ENCODE measurements around the gene SLC25A21. TPM values are rescaled to one million over a fixed set of nuclear protein-coding genes. Genes with fewer than 3 reads are reported as not detected.

SLC25A21 gene
- total RNA-seq, 1 experiment from 2014 or later, result 1.4 TPM

- H3K9me3 Mint-ChIP-seq (ENCODE audit: unreplicated experiment), result no peaks in the 10 kb centered on the region
- ChIA-PET CTCF (interaction anchor here (0.5 to 1.1 kb wide), 6 partner anchors 10 to 224 kb away, joined by 3 to 5 read pairs (median 3); no protein-coding TSS in a partner anchor), POLR2A (interaction anchor here (0.6 to 1.8 kb wide), 4 partner anchors 55 to 372 kb away, joined by 3 to 5 read pairs (median 3); partner anchors contain the start of gene PAX9)
- no peaks in the 10 kb centered on the region for H3K27me3 Mint-ChIP-seq (ENCODE audit: insufficient read depth, unreplicated experiment)
- intact Hi-C loops (cut with micrococcal nuclease), result no loop called here
- TF ChIP-seq CTCF (IDR thresholded peaks at IDR 0.05; ENCODE audit: unreplicated experiment), result no peak
- no peak overlapping the region for H3K4me3 Mint-ChIP-seq (ENCODE audit: unreplicated experiment)
- peaks cover 6% of the 10 kb centered on the region for H3K36me3 Mint-ChIP-seq (ENCODE audit: insufficient read depth, unreplicated experiment)
- H3K27ac Mint-ChIP-seq (ENCODE audit: low read depth, unreplicated experiment), result no peak overlapping the region
- H3K4me1 Mint-ChIP-seq (ENCODE audit: insufficient read depth, unreplicated experiment), result peaks cover 6% of the 10 kb centered on the region
- BruUV-seq (replicated peaks), result no TSS peak
- DNase-seq (ENCODE audit: unreplicated experiment), result no peak
Observed at GRCh38 chr14:36717363-36717762, 455.0 kb downstream of the SLC25A21 start.

- H3K36me3 Mint-ChIP-seq (ENCODE audit: insufficient read depth, unreplicated experiment), result peaks cover 6% of the 10 kb centered on the region
- intact Hi-C loops (cut with micrococcal nuclease), result no loop called here
- DNase-seq (ENCODE audit: unreplicated experiment), result no peak
- POLR2A ChIA-PET, result interaction anchor here (1.4 kb wide), 1 partner anchor 54 kb away, joined by 5 read pairs; no protein-coding TSS in a partner anchor
- no peak overlapping the region for H3K4me3 Mint-ChIP-seq (ENCODE audit: unreplicated experiment)
- TF ChIP-seq CTCF (IDR thresholded peaks at IDR 0.05; ENCODE audit: unreplicated experiment), result no peak
- no peak overlapping the region for H3K27ac Mint-ChIP-seq (ENCODE audit: low read depth, unreplicated experiment)
- no TSS peak for BruUV-seq (replicated peaks)
- CTCF ChIA-PET, result interaction anchor here (0.6 to 1.1 kb wide), 6 partner anchors 9 to 437 kb away, joined by 3 to 5 read pairs (median 4); no protein-coding TSS in a partner anchor
- no peaks in the 10 kb centered on the region for H3K27me3 Mint-ChIP-seq (ENCODE audit: insufficient read depth, unreplicated experiment)
- no peaks in the 10 kb centered on the region for H3K9me3 Mint-ChIP-seq (ENCODE audit: unreplicated experiment)
- H3K4me1 Mint-ChIP-seq (ENCODE audit: insufficient read depth, unreplicated experiment), result peaks cover 6% of the 10 kb centered on the region
Observed at GRCh38 chr14:36716614-36717184, 455.7 kb downstream of the SLC25A21 start.

GRCh38 chr14:36713960-36714703 is 458.3 kb downstream of the SLC25A21 start:
- Mint-ChIP-seq H3K27ac (ENCODE audit: low read depth, unreplicated experiment) (peak overlapping the region; percentile 12), H3K4me1 (ENCODE audit: insufficient read depth, unreplicated experiment) (peaks cover 6% of the 10 kb centered on the region), H3K27me3 (ENCODE audit: insufficient read depth, unreplicated experiment) (no peaks in the 10 kb centered on the region), H3K36me3 (ENCODE audit: insufficient read depth, unreplicated experiment) (no peaks in the 10 kb centered on the region), H3K9me3 (ENCODE audit: unreplicated experiment) (no peaks in the 10 kb centered on the region), H3K4me3 (ENCODE audit: unreplicated experiment) (no peak overlapping the region)
- intact Hi-C loops (cut with micrococcal nuclease), result no loop called here
- ChIA-PET POLR2A (interaction anchor here (1.1 to 1.7 kb wide), 2 partner anchors 11 to 17 kb away, joined by 4 read pairs; no protein-coding TSS in a partner anchor), CTCF (interaction anchor here (0.6 kb wide), 1 partner anchor 633 kb away, joined by 4 read pairs; no protein-coding TSS in a partner anchor)
- TF ChIP-seq CTCF (IDR thresholded peaks at IDR 0.05; ENCODE audit: unreplicated experiment), result no peak
- no TSS peak for BruUV-seq (replicated peaks)
- no peak for DNase-seq (ENCODE audit: unreplicated experiment)

- CTCF ChIA-PET, result interaction anchor here (0.6 to 1.4 kb wide), 3 partner anchors 9 to 27 kb away, joined by 3 read pairs; no protein-coding TSS in a partner anchor
- no peak for TF ChIP-seq CTCF (IDR thresholded peaks at IDR 0.05; ENCODE audit: unreplicated experiment)
- BruUV-seq (replicated peaks), result no TSS peak
- no peaks in the 10 kb centered on the region for H3K27me3 Mint-ChIP-seq (ENCODE audit: insufficient read depth, unreplicated experiment)
- no peak overlapping the region for H3K4me3 Mint-ChIP-seq (ENCODE audit: unreplicated experiment)
- H3K27ac Mint-ChIP-seq (ENCODE audit: low read depth, unreplicated experiment), result no peak overlapping the region
- POLR2A ChIA-PET, result interaction anchor here (0.7 kb wide), 2 partner anchors 17 to 27 kb away, joined by 3 read pairs; no protein-coding TSS in a partner anchor
- no peaks in the 10 kb centered on the region for H3K36me3 Mint-ChIP-seq (ENCODE audit: insufficient read depth, unreplicated experiment)
- intact Hi-C loops (cut with micrococcal nuclease), result no loop called here
- no peak for DNase-seq (ENCODE audit: unreplicated experiment)
- H3K4me1 Mint-ChIP-seq (ENCODE audit: insufficient read depth, unreplicated experiment), result no peaks in the 10 kb centered on the region
- no peaks in the 10 kb centered on the region for H3K9me3 Mint-ChIP-seq (ENCODE audit: unreplicated experiment)
Observed at GRCh38 chr14:36707570-36707969, 464.8 kb downstream of the SLC25A21 start.

Data from MCF 10A (cell line).